Right atrium auricular region (tissue), 2 donors: Measurements from ENCODE around the gene TMEM185B. TPM values are rescaled to one million over a fixed set of nuclear protein-coding genes. Genes with fewer than 3 reads are reported as not detected.
A peak's percentile ranks its signal among the peaks of the same experiment; 100 is the strongest.

Source experiments
- DNase-seq: peaks from one replicate; pipeline ENCODE4 v3.0.0-alpha.2; 2019; ENCODE audit warnings: low spot score
- H3K27ac ChIP-seq, 2 donors: fragments of 200-600 bp; sonication (generic); 1 replicate in 1 of 2; 2 replicates in 1 of 2; pipeline ENCODE4 v1.5.1; 2016 to 2019
- H3K27me3 ChIP-seq, 2 donors: fragments of 200-600 bp; sonication (generic); one replicate each; pipeline versions ENCODE4 v1.5.1 to v1.6.0; 2017 to 2019
- H3K36me3 ChIP-seq: fragments of 200-600 bp; sonication (generic); one replicate; pipeline ENCODE4 v1.5.1; 2016
- H3K4me1 ChIP-seq, 2 donors: fragments of 200-600 bp; sonication (generic); one replicate each; pipeline versions ENCODE4 v1.5.1 to v1.6.0; 2017 to 2019
- H3K4me3 ChIP-seq, 2 donors: fragments of 200-600 bp; sonication (generic); 1 replicate in 1 of 2; 2 replicates in 1 of 2; pipeline ENCODE4 v1.5.1; 2017 to 2019; ENCODE audit warnings: mild to moderate bottlenecking in 1 of 2, moderate library complexity in 1 of 2
- H3K9me3 ChIP-seq, 2 donors: fragments of 200-600 bp; sonication (generic); one replicate each; pipeline ENCODE4 v1.5.1; 2019
- CTCF ChIP-seq, 2 donors: fragments of 200-600 bp; sonication (generic); IDR thresholded peaks; one replicate each; pipeline ENCODE4 v1.5.1; 2019; ENCODE audit warnings: antibody characterized with exemption in 2 of 2
- total RNA-seq, 2 donors: library from RNA; depleted of rRNA; stranded (reverse); fragments of >200 nt; gene quantifications; one replicate each; pipeline ENCODE4 v1.1.0, GENCODE V29; 2016

TMEM185B gene
- total RNA-seq: 10 to 100 TPM; 31.8 to 33.2 TPM

DNA sequence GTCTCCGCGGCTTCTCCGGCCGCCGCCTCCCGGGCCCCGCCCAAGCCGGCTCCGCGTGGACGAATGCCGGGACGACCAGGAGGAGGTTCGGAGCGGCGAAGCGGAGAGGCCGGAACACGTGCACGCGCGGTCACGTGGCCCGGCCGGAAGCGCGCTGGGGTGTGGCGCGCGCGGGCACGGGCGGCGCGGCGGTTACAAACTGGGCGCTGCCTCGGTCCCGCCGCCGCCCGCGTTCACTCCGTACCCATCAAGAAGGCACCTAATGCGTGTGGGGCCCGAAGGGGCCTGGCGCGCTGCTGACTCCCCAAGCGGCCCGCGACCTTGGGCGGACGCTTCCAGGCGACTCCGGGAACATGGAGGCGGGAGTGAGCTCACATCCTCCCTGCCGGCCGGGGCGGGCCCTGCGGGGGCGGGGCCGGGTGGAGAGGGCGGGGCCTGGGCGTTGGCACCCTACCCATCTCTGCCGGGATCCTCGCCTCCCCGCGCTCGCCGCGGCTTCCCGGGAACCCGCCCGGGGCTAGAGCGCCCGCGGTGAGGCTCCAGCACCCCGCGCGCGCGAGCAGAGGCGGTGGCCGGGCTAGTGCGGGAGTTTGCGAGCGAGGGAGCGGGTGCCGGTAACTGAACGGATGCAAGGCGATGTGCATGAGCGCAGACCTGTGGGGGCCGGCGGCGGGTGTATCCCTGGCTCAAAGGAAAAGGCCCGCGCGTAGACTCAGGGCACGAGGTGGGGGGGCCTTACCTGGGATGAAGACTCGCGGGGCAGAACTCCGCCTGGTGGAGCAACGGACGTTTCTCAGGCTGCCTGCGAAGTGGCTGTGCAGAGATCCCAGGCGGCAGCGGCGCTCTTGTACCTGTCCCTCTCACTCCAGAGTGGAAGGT is at the start of gene TMEM185B:
TSS of gene TMEM185B (minus strand) at position 367 of the 879 bp plus-strand sequence. CDS start 424 bp downstream, outside the sequence.
- Histone ChIP-seq H3K4me1 (peaks cover 0 to 32% of the 10 kb centered on the region in 2 donors), H3K36me3 (no peaks in the 10 kb centered on the region), H3K27me3 (no peaks in the 10 kb centered on the region), H3K9me3 (peaks cover 0 to 5% of the 10 kb centered on the region in 2 donors), H3K4me3 (peak within 1 kb of the TSS; percentile 63 to 70), H3K27ac (peak within 1 kb of the TSS; percentile 89 to 90)
- DNase-seq: peak; percentile 89
- TF ChIP-seq CTCF (IDR thresholded peaks at IDR 0.05): peak; percentile 16 to 39

- Histone ChIP-seq H3K9me3 (no peaks in the 10 kb centered on the region), H3K4me3 (no peak overlapping the region), H3K36me3 (no peaks in the 10 kb centered on the region), H3K4me1 (peaks cover 0 to 12% of the 10 kb centered on the region in 2 donors), H3K27me3 (no peaks in the 10 kb centered on the region), H3K27ac (no peak overlapping the region)
- no peak for DNase-seq
- TF ChIP-seq CTCF (IDR thresholded peaks at IDR 0.05): no peak
Observed at GRCh38 chr2:120271711-120272379, 48.6 kb upstream of the TMEM185B start.

DNA sequence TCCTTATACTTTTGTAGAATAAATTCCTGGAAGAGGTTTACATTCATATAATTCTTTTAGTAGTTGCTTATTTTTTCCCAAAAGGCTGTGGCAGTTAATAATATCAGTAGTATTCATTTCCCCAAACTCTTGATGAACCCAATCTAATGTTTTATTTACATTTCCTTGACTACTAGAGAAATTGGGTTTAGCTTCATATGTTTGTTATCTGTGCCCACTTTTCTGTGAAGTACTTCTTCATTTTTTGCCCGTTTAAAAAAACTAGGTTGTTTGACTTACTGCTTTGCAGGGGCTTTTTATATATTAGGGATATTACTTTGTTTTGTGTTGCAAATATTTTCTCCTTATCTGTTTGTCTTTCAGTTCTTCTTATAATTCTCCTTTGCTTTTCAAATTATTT is 46.6 kb upstream of the TMEM185B start:
- DNase-seq: no peak
- H3K36me3 ChIP-seq: no peaks in the 10 kb centered on the region
- TF ChIP-seq CTCF (IDR thresholded peaks at IDR 0.05): no peak
- no peak overlapping the region for H3K27ac ChIP-seq
- H3K4me1 ChIP-seq: peaks cover 0 to 13% of the 10 kb centered on the region in 2 donors
- no peak overlapping the region for H3K4me3 ChIP-seq
- H3K27me3 ChIP-seq: no peaks in the 10 kb centered on the region
- no peaks in the 10 kb centered on the region for H3K9me3 ChIP-seq

DNA sequence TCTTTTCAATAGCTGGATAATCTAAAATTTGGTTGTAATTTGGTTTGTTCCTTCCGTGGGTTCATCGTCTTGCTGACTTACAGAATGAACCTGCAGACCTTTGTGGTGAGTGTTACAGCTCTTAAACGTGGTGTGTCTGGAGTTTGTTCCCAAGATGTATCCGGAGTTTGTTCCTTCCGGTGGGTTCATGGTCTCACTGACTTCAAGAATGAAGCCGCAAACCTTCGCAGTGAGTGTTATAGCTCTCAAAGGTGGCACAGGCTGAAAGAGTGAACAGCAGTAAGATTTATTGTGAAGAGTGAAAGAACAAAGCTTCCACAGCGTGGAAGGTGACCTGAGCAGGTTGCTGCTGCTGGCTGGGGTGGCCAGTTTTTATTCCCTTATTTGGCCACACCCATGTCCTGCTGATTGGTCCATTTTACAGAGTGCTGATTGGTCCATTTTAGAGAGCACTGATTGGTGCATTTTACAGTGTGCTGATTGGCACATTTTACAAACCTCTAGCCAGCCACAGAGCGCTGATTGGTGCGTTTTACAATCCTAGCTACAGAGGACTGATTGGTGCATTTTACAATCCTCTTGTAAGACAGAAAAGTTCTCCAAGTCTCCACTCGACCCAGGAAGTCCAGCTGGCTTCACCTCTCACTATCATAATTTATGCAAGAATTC is 46.0 kb upstream of the TMEM185B start:
- DNase-seq: no peak
- Histone ChIP-seq H3K9me3 (no peaks in the 10 kb centered on the region), H3K4me3 (no peak overlapping the region), H3K4me1 (peaks cover 0 to 17% of the 10 kb centered on the region in 2 donors), H3K27ac (no peak overlapping the region), H3K27me3 (no peaks in the 10 kb centered on the region), H3K36me3 (no peaks in the 10 kb centered on the region)
- TF ChIP-seq CTCF (IDR thresholded peaks at IDR 0.05): no peak

- Histone ChIP-seq H3K27me3 (no peaks in the 10 kb centered on the region), H3K9me3 (no peaks in the 10 kb centered on the region), H3K4me3 (no peak overlapping the region), H3K36me3 (no peaks in the 10 kb centered on the region), H3K27ac (no peak overlapping the region), H3K4me1 (peaks cover 0 to 11% of the 10 kb centered on the region in 2 donors)
- TF ChIP-seq CTCF (IDR thresholded peaks at IDR 0.05): no peak
- DNase-seq: no peak
Observed at GRCh38 chr2:120267348-120267747, 44.1 kb upstream of the TMEM185B start.
